Bronchial epithelial cell (primary cell): Measurements from ENCODE around the gene HNRNPC. TPM values are rescaled to one million over a fixed set of nuclear protein-coding genes. Genes with fewer than 3 reads are reported as not detected.

Source experiments
- DNase-seq: peaks from one replicate; pipeline ENCODE4 v3.0.0-alpha.2; 2010; ENCODE audit warnings: low read depth
- FAIRE-seq: peaks from 2 replicates; lab custom pipeline; 2011; peaks lifted over from hg19 to GRCh38; lab: Jason Lieb, UNC
- H3K27me3 ChIP-seq: 2 replicates; pipeline ENCODE4 v1.5.1; 2011; ENCODE audit warnings: low read length; ENCODE audit not compliant: control insufficient read depth, insufficient read depth
- H3K36me3 ChIP-seq: 2 replicates; pipeline ENCODE4 v1.5.1; 2011; ENCODE audit warnings: low read length; ENCODE audit not compliant: control insufficient read depth, insufficient read depth
- H3K4me3 ChIP-seq: 2 replicates; pipeline ENCODE4 v1.5.1; 2011; ENCODE audit warnings: mild to moderate bottlenecking, low read depth, low read length, control low read depth
- CTCF ChIP-seq: IDR thresholded peaks from 2 replicates; pipeline ENCODE4 v1.5.1; 2011; ENCODE audit warnings: mild to moderate bottlenecking, moderate library complexity, low read length, control low read depth, inconsistent platforms; ENCODE audit not compliant: insufficient read depth, severe bottlenecking
- total RNA-seq: library from RNA; depleted of rRNA; stranded (reverse); fragments of >200 nt; gene quantifications from 2 replicates; pipeline ENCODE4 v1.2.1, GENCODE V29; 2014

Gene HNRNPC
- total RNA-seq, 1 donor from 2014 or later, result 870 TPM

GRCh38 chr14:21267431-21267845 is 1.8 kb downstream of the HNRNPC start:
- TF ChIP-seq CTCF, result no peak

GRCh38 chr14:21264025-21264801 is 5.0 kb downstream of the HNRNPC start:
- H3K36me3 ChIP-seq, result peaks cover 11% of the 10 kb centered on the region
- H3K4me3 ChIP-seq, result no peak overlapping the region
- H3K27me3 ChIP-seq, result no peaks in the 10 kb centered on the region
- no peak for TF ChIP-seq CTCF
- FAIRE-seq (no peak), DNase-seq (peak; percentile 88)

More at GRCh38 chr14:21267431-21267845, 1.8 kb downstream of the HNRNPC start:
- FAIRE-seq (no peak), DNase-seq (no peak)
- Histone ChIP-seq H3K36me3 (peaks cover 5% of the 10 kb centered on the region), H3K27me3 (no peaks in the 10 kb centered on the region), H3K4me3 (peak overlapping the region; percentile 84)

- Histone ChIP-seq H3K27me3 (no peaks in the 10 kb centered on the region), H3K4me3 (no peak overlapping the region), H3K36me3 (peaks cover 13% of the 10 kb centered on the region)
- DNase-seq, result no peak
- FAIRE-seq, result no peak
- no peak for TF ChIP-seq CTCF
Observed at GRCh38 chr14:21263284-21264024, 5.8 kb downstream of the HNRNPC start.

- DNase-seq, result no peak
- FAIRE-seq, result no peak
Observed at GRCh38 chr14:21262410-21262809, 6.8 kb downstream of the HNRNPC start.

GRCh38 chr14:21261824-21262223 is 7.4 kb downstream of the HNRNPC start:
- Histone ChIP-seq H3K36me3 (peaks cover 13% of the 10 kb centered on the region), H3K27me3 (no peaks in the 10 kb centered on the region), H3K4me3 (no peak overlapping the region)
- DNase-seq (no peak), FAIRE-seq (no peak)
- TF ChIP-seq CTCF, result no peak

More at GRCh38 chr14:21262410-21262809, 6.8 kb downstream of the HNRNPC start:
- Histone ChIP-seq H3K36me3 (peaks cover 13% of the 10 kb centered on the region), H3K27me3 (no peaks in the 10 kb centered on the region), H3K4me3 (no peak overlapping the region)
- no peak for TF ChIP-seq CTCF
